Esophagus (tissue), 2 donors: ENCODE results near the gene MAN1B1. TPM values are rescaled to one million over a fixed set of nuclear protein-coding genes. Genes with fewer than 3 reads are reported as not detected.

Experiments
- H3K27ac ChIP-seq, 2 donors: one replicate each; pipeline ENCODE4 v1.5.1; 2013; ENCODE audit warnings: low read depth in 2 of 2, mild to moderate bottlenecking in 2 of 2, inconsistent platforms in 1 of 2, low read length in 1 of 2, moderate library complexity in 1 of 2
- H3K27me3 ChIP-seq, 2 donors: one replicate each; pipeline ENCODE4 v1.6.1; 2013; ENCODE audit warnings: low read length in 2 of 2, control low read depth in 1 of 2, mild to moderate bottlenecking in 1 of 2; ENCODE audit not compliant: insufficient read depth in 2 of 2, control insufficient read depth in 1 of 2
- H3K36me3 ChIP-seq, 2 donors: one replicate each; pipeline ENCODE4 v1.6.1; 2013; ENCODE audit warnings: low read length in 1 of 2; ENCODE audit not compliant: control insufficient read depth in 2 of 2, insufficient read depth in 2 of 2
- H3K4me1 ChIP-seq, 2 donors: one replicate each; pipeline ENCODE4 v1.6.1; 2013; ENCODE audit warnings: low read length in 1 of 2; ENCODE audit not compliant: control insufficient read depth in 2 of 2, insufficient read depth in 2 of 2
- H3K4me3 ChIP-seq, 2 donors: one replicate each; pipeline ENCODE4 v1.5.1; 2013; ENCODE audit warnings: low read length in 2 of 2, mild to moderate bottlenecking in 2 of 2, low read depth in 1 of 2, moderate library complexity in 1 of 2
- H3K9me3 ChIP-seq, 2 donors: one replicate each; pipeline ENCODE4 v1.6.1; 2013; ENCODE audit warnings: mild to moderate bottlenecking in 2 of 2, low read depth in 1 of 2, low read length in 1 of 2, moderate library complexity in 1 of 2; ENCODE audit not compliant: control insufficient read depth in 2 of 2, insufficient read depth in 1 of 2
- WGBS, 2 donors: extraction: QIAGEN DNeasy Blood & Tissue Kit; methylation state at CpG; one replicate each; pipeline ENCODE4 v1.1.7; 2013; 5-methylcytosine and 5-hydroxymethylcytosine counted together
- polyA plus RNA-seq, 2 donors: library from polyadenylated mRNA; stranded (reverse); fragments of 200-250 nt; gene quantifications; one replicate each; pipeline ENCODE4 v1.2.3, GENCODE V29; 2013
- donor health status: healthy with polysubstance abuse.
- donor health status: Bipolar disorder and iron deficiency.

The MAN1B1 gene
- polyA plus RNA-seq, 2 donors = 28.5 to 42.3 TPM

- peak within 1 kb of the TSS; percentile 60 to 75 for H3K4me3 ChIP-seq
- peak within 1 kb of the TSS; percentile 48 to 69 for H3K27ac ChIP-seq
- peaks cover 6 to 10% of the 10 kb centered on the region in 2 donors for H3K4me1 ChIP-seq
- 3 to 4% methylated on average over 46 to 82 of the region's 87 CpGs for WGBS, 2 donors
- H3K9me3 ChIP-seq = no peaks in the 10 kb centered on the region
- no peaks in the 10 kb centered on the region for H3K27me3 ChIP-seq
- peaks cover 0 to 13% of the 10 kb centered on the region in 2 donors for H3K36me3 ChIP-seq
Observed at GRCh38 chr9:137077010-137077747, 9.6 kb upstream of the MAN1B1 start, which contains the start of gene UAP1L1. TSS of gene UAP1L1 (plus strand) at chr9:137077517. CDS start at chr9:137077533, 16 bp downstream.

GRCh38 chr9:137077758-137078693 is 8.8 kb upstream of the MAN1B1 start:
- Histone ChIP-seq H3K36me3 (peaks cover 0 to 15% of the 10 kb centered on the region in 2 donors), H3K27me3 (no peaks in the 10 kb centered on the region), H3K27ac (peak overlapping the region; percentile 22 to 32), H3K4me3 (peak overlapping the region; percentile 60 to 75), H3K9me3 (no peaks in the 10 kb centered on the region), H3K4me1 (peaks cover 6 to 13% of the 10 kb centered on the region in 2 donors)
- 11 to 13% methylated on average over 69 to 76 of the region's 76 CpGs for WGBS, 2 donors

GRCh38 chr9:137078701-137079400 is 7.9 kb upstream of the MAN1B1 start:
- H3K4me1 ChIP-seq = peaks cover 6 to 16% of the 10 kb centered on the region in 2 donors
- peaks cover 0 to 15% of the 10 kb centered on the region in 2 donors for H3K36me3 ChIP-seq
- no peaks in the 10 kb centered on the region for H3K27me3 ChIP-seq
- WGBS, 2 donors = 66 to 68% methylated on average over 46 to 51 of the region's 51 CpGs
- peak overlapping the region in 1 of 2 donors; percentile 75 for H3K4me3 ChIP-seq
- no peaks in the 10 kb centered on the region for H3K9me3 ChIP-seq
- no peak overlapping the region for H3K27ac ChIP-seq

- WGBS, 2 donors = 79 to 87% methylated on average over 13 of the region's 13 CpGs
- Histone ChIP-seq H3K27ac (no peak overlapping the region), H3K36me3 (peaks cover 0 to 15% of the 10 kb centered on the region in 2 donors), H3K27me3 (no peaks in the 10 kb centered on the region), H3K9me3 (no peaks in the 10 kb centered on the region), H3K4me1 (peaks cover 6 to 17% of the 10 kb centered on the region in 2 donors), H3K4me3 (no peak overlapping the region)
Observed at GRCh38 chr9:137079401-137079787, 7.4 kb upstream of the MAN1B1 start.

DNA sequence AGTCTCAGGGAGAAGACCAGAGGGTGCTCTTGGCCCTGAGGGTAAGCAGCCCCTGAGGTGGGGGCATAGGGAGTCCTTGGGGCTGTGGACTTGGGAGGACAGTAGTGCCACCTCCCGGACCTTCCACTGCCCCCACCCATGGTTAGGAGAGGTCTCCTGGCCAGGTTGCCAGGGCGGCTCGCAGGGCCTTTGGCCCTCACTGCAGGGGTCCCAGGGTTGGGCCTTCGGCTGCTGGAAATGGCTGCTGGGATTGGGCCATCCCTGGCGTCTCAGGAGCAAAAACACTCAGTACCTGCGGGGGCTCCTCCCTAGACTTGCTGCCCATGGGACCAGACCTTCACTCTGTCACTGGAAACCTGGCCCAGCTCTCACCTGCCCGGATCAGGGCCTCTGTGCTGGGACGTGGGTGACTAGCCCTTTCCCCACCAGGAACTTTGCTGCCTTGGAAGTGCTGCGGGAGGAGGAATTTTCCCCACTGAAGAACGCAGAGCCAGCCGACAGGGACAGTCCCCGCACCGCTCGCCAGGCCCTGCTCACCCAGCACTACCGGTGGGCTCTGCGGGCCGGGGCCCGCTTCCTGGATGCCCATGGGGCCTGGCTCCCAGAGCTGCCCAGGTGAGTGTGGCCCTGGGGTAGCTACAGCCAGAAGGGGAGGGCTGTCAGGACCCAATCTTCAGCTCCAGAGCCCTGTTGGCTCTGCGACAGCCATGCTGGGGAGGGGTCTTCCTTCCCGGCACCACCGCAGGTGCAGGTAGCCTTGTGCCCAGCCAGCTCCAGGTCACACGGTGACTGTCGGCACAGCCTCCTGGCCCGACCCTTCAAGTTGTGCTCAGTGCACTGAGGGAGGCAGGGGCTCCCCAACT is 6.3 kb upstream of the MAN1B1 start:
- Histone ChIP-seq H3K27ac (no peak overlapping the region), H3K4me1 (peaks cover 6 to 22% of the 10 kb centered on the region in 2 donors), H3K36me3 (peaks cover 0 to 15% of the 10 kb centered on the region in 2 donors), H3K27me3 (no peaks in the 10 kb centered on the region), H3K9me3 (no peaks in the 10 kb centered on the region), H3K4me3 (no peak overlapping the region)
- 95 to 96% methylated on average over 24 of the region's 24 CpGs for WGBS, 2 donors

GRCh38 chr9:137082222-137082924 is 4.4 kb upstream of the MAN1B1 start:
- peak overlapping the region in 1 of 2 donors; percentile 17 for H3K27ac ChIP-seq
- H3K4me1 ChIP-seq = peaks cover 6 to 26% of the 10 kb centered on the region in 2 donors
- no peaks in the 10 kb centered on the region for H3K9me3 ChIP-seq
- H3K36me3 ChIP-seq = peaks cover 0 to 15% of the 10 kb centered on the region in 2 donors
- no peaks in the 10 kb centered on the region for H3K27me3 ChIP-seq
- 90 to 95% methylated on average over 14 to 16 of the region's 16 CpGs for WGBS, 2 donors
- no peak overlapping the region for H3K4me3 ChIP-seq

- no peak overlapping the region for H3K4me3 ChIP-seq
- peaks cover 0 to 15% of the 10 kb centered on the region in 2 donors for H3K36me3 ChIP-seq
- H3K27me3 ChIP-seq = no peaks in the 10 kb centered on the region
- peaks cover 6 to 25% of the 10 kb centered on the region in 2 donors for H3K4me1 ChIP-seq
- no peaks in the 10 kb centered on the region for H3K9me3 ChIP-seq
- peak overlapping the region in 1 of 2 donors; percentile 90 for H3K27ac ChIP-seq
- 74 to 85% methylated on average over 8 of the region's 8 CpGs for WGBS, 2 donors
Observed at GRCh38 chr9:137082925-137083290, 3.9 kb upstream of the MAN1B1 start.

DNA sequence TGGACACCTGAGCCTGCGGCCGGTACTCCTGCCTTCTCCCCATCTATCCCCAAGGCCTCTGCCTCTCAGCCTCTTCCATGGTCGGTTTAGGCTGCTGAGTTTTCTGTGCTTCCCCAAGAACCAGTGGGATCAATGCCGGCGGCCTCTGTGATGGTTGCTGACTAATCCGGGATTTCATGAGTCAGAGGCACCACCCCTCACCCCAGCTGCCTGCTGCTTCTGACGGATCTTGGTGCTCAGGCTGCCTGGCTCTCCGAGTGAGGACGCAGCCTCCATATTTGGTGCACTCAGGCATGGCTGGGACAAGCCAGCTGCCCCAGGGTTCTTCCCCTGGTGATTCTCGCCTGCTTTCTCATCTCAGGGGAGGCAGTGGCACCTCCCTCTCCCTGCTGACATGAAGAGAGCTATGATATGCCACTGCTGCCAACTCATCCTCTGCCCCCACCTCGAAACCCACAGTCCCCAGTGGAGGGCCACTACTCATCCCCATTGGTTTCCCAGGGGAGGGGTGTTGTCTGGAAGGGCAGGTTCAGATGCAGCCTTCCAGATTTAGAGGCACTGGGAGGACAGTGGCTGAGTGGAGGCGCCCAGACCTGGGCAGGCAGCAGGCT is 3.3 kb upstream of the MAN1B1 start:
- Histone ChIP-seq H3K9me3 (no peaks in the 10 kb centered on the region), H3K36me3 (peaks cover 0 to 15% of the 10 kb centered on the region in 2 donors), H3K27ac (peak overlapping the region; percentile 73 to 90), H3K27me3 (no peaks in the 10 kb centered on the region), H3K4me3 (no peak overlapping the region), H3K4me1 (peaks cover 3 to 20% of the 10 kb centered on the region in 2 donors)
- WGBS, 2 donors = 35 to 51% methylated on average over 12 of the region's 12 CpGs
